Right atrium auricular region (tissue), 2 donors: ENCODE measurements around the gene CRACDL. TPM values are rescaled to one million over a fixed set of nuclear protein-coding genes. Genes with fewer than 3 reads are reported as not detected.

Experiments
- DNase-seq: peaks from one replicate; pipeline ENCODE4 v3.0.0-alpha.2; 2019; ENCODE audit warnings: low spot score
- H3K27ac ChIP-seq, 2 donors: fragments of 200-600 bp; sonication (generic); 1 replicate in 1 of 2; 2 replicates in 1 of 2; pipeline ENCODE4 v1.5.1; 2016 to 2019
- H3K27me3 ChIP-seq, 2 donors: fragments of 200-600 bp; sonication (generic); one replicate each; pipeline versions ENCODE4 v1.5.1 to v1.6.0; 2017 to 2019
- H3K36me3 ChIP-seq: fragments of 200-600 bp; sonication (generic); one replicate; pipeline ENCODE4 v1.5.1; 2016
- H3K4me1 ChIP-seq, 2 donors: fragments of 200-600 bp; sonication (generic); one replicate each; pipeline versions ENCODE4 v1.5.1 to v1.6.0; 2017 to 2019
- H3K4me3 ChIP-seq, 2 donors: fragments of 200-600 bp; sonication (generic); 1 replicate in 1 of 2; 2 replicates in 1 of 2; pipeline ENCODE4 v1.5.1; 2017 to 2019; ENCODE audit warnings: mild to moderate bottlenecking in 1 of 2, moderate library complexity in 1 of 2
- H3K9me3 ChIP-seq, 2 donors: fragments of 200-600 bp; sonication (generic); one replicate each; pipeline ENCODE4 v1.5.1; 2019
- total RNA-seq, 2 donors: library from RNA; depleted of rRNA; stranded (reverse); fragments of >200 nt; gene quantifications; one replicate each; pipeline ENCODE4 v1.1.0, GENCODE V29; 2016
- TF ChIP-seq, protein P1 (sequence below), 2 donors: fragments of 200-600 bp; sonication (generic); IDR thresholded peaks; one replicate each; pipeline ENCODE4 v1.5.1; 2019; ENCODE audit warnings: antibody characterized with exemption in 2 of 2

Gene CRACDL
- total RNA-seq, 2 donors from 2014 or later: 5.3 to 7.4 TPM

DNA sequence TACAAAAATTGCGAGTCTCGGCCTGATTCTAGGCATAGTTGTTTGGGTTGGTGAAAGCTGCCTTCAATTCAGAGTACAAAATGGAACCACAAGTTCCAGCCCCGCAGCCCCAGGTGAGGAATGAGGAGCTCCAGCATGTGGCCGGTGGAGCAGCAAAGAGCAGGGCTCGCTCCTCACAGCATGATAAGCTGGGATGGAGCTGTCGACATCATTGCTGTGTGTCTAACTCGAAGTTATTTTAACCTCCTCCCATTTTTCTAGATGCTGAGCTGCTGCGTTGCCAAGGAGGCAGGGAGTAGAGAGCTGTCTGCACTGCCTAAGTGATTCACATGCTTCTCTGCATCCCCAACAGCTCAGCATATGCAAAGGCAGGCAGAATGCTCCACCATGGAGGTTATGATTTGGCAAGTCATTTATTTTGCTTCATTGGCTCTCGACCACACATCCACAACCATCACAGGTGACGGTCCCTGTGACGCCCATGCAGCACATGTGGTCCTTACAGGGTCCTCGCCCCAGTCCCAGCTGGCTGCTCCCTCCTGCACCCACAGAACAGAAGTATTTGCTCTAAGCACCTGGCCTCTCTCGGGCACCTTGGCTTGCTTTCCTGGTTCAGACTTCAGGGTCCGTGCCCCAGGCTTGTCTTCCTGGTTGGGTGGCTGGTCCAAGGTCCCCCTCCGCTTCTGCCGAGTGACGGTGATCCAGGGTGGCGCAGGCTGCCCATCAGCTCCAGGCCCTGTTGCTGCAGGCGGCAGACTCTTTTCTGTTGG is 139.1 kb downstream of the CRACDL start:
- H3K27ac ChIP-seq: no peak overlapping the region
- no peak overlapping the region for H3K4me3 ChIP-seq
- peaks cover 0 to 26% of the 10 kb centered on the region in 2 donors for H3K4me1 ChIP-seq
- H3K9me3 ChIP-seq: no peaks in the 10 kb centered on the region
- DNase-seq: no peak
- peaks cover 21% of the 10 kb centered on the region for H3K36me3 ChIP-seq
- TF ChIP-seq, protein P1, sequence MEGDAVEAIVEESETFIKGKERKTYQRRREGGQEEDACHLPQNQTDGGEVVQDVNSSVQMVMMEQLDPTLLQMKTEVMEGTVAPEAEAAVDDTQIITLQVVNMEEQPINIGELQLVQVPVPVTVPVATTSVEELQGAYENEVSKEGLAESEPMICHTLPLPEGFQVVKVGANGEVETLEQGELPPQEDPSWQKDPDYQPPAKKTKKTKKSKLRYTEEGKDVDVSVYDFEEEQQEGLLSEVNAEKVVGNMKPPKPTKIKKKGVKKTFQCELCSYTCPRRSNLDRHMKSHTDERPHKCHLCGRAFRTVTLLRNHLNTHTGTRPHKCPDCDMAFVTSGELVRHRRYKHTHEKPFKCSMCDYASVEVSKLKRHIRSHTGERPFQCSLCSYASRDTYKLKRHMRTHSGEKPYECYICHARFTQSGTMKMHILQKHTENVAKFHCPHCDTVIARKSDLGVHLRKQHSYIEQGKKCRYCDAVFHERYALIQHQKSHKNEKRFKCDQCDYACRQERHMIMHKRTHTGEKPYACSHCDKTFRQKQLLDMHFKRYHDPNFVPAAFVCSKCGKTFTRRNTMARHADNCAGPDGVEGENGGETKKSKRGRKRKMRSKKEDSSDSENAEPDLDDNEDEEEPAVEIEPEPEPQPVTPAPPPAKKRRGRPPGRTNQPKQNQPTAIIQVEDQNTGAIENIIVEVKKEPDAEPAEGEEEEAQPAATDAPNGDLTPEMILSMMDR (IDR thresholded peaks at IDR 0.05): no peak
- no peaks in the 10 kb centered on the region for H3K27me3 ChIP-seq

DNA sequence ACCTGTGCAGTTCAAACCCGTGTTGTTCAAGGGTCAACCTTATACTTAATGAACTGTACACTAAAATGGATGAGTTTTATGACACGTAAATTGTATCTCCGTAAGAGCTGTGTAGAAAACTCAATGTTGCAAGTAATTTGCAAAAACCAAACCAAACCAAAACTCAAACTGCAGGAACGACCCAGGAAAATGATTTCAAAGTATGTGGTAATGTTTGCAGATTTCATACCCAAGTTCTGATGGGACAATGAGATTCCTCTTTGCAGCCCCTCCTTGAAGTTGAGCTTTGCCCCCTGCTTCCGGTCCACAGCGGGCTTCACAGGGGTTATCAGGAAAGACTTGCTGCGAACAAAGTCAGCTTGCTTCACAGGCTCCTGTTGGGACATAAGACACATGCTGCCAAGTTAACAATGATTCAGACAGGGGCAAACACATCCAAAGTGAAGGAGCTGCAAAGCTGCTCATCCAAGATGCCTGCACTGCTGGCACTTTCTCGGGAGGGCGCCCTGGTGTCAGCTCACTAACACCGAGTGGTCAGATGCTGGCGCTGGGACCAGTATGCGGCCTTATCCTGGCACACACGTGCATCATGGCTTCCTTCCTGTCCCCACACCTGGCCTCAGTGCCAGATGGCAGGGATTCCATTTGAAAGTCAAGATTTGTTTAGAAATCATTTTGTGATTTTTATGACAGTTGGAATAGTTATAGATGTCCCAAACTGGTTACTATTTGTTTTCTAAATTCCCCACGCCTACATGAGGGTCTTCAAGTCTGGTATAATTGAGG is 139.9 kb downstream of the CRACDL start:
- Histone ChIP-seq H3K9me3 (no peaks in the 10 kb centered on the region), H3K27ac (no peak overlapping the region), H3K4me1 (peaks cover 0 to 23% of the 10 kb centered on the region in 2 donors), H3K4me3 (no peak overlapping the region), H3K36me3 (peaks cover 21% of the 10 kb centered on the region), H3K27me3 (no peaks in the 10 kb centered on the region)
- TF ChIP-seq, protein P1 (IDR thresholded peaks at IDR 0.05): no peak
- no peak for DNase-seq

DNA sequence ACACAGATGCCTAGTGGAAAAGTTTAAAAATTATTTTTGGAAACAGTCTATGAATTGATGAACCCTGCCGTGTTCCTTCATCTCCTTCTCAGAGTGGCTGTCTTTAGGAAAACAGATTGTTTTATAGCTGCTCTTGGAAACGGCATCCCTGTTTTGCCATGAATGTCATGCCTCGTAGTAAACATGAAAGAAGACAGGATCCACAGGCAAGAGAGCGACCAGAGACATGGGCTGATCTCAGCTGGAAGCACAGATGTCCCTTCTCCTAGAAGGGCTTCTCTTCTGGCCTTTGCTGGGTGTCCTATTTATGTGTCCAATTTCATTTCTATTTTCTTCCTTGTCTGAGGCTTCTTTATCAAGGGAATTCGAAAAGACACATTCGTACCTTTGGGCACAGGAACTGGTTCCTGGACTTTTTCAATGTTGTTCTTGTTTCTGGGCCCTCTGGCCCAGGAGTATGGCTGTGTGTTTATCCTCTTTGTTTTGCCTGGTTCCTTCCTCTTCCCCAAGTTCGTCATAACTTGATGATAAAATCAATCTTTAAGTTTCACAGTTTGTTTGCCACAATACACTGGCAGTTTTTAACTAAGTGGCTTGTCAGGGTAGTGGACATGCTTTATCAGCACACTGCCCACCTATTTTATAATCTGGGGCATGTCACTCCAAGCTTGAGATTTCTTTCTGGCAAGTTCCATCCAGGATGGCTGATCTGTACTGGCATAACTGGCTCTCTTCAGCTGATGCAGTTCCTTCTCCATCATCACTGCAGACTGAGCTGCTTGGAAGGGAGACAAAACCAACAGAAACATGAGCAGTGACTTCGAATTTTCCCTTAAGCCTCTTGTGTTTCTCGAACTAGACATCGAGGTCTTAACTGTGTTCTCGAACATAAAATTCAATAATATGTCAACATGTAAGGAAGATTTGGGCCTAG is 141.9 kb downstream of the CRACDL start:
- Histone ChIP-seq H3K4me1 (peaks cover 0 to 12% of the 10 kb centered on the region in 2 donors), H3K36me3 (peaks cover 21% of the 10 kb centered on the region), H3K4me3 (no peak overlapping the region), H3K9me3 (no peaks in the 10 kb centered on the region), H3K27me3 (no peaks in the 10 kb centered on the region), H3K27ac (no peak overlapping the region)
- no peak for DNase-seq
- TF ChIP-seq, protein P1 (IDR thresholded peaks at IDR 0.05): no peak

DNA sequence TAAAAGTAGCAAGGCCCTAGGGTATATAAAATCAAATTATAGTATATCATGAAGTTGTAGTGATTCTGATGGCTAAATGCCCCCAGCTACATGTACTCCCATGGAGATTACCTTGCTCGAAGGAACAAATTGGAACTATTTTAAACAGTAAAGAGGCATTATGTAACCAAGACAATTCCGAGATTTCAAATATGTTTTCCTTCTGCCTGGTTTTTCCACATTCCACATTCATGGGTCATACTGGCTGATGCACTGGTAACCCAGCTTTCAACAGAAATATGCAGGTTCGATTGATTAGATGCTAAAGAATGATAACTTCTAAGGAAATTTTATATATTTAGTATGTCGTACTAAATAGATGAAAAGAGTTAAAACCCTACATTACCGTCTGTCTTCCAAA is 142.8 kb downstream of the CRACDL start:
- no peak for DNase-seq
- Histone ChIP-seq H3K36me3 (peaks cover 21% of the 10 kb centered on the region), H3K27me3 (no peaks in the 10 kb centered on the region), H3K4me1 (peaks cover 0 to 6% of the 10 kb centered on the region in 2 donors), H3K9me3 (no peaks in the 10 kb centered on the region), H3K27ac (no peak overlapping the region), H3K4me3 (no peak overlapping the region)
- TF ChIP-seq, protein P1 (IDR thresholded peaks at IDR 0.05): no peak

DNA sequence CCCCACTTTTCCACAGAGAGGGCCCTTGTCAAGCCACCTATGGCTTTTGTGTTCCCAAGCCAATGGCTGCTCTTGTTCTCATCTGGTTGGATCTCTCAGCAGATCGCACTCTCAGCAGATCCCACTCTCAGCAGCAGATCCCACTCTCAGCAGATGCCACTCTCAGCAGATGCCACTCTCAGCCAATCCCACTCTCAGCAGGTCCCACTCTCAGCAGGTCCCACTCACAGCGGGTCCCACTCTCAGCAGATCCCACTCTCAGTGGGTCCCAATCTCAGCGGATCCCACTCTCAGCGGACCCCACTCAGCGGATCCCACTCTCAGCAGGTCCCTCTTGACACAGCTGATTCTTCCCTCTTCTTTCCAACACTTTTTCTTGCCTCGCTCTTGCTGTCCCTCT is 145.8 kb downstream of the CRACDL start:
- DNase-seq: no peak
- Histone ChIP-seq H3K27ac (no peak overlapping the region), H3K4me3 (no peak overlapping the region), H3K4me1 (peaks cover 0 to 6% of the 10 kb centered on the region in 2 donors), H3K27me3 (no peaks in the 10 kb centered on the region), H3K36me3 (peaks cover 15% of the 10 kb centered on the region), H3K9me3 (no peaks in the 10 kb centered on the region)
- TF ChIP-seq, protein P1 (IDR thresholded peaks at IDR 0.05): no peak
